Measurements from ENCODE around the gene ANO4.

DNA sequence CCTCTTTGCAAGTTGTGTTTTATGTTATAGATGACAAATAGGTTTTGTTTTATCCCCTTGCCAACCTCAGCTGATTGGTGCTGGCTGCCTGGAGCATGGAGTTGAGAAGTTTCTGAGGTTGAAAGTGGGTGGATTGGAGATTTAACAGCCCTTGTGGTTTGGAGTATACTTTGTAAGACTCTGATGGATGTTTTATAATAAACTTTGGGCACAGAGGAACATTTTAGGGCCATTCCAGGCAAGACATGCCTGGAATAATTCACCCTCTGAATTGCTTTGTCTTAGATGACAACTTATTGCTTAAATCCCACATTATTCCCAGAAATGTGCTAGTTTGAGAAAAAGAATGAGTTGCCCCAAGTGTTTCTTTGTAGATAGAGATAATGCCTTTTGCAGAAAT lies 256.6 kb downstream of the ANO4 start:
- TF ChIP-seq EP300 (IDR thresholded peaks at IDR 0.05) = no peak
- TF ChIP-seq, protein P1, sequence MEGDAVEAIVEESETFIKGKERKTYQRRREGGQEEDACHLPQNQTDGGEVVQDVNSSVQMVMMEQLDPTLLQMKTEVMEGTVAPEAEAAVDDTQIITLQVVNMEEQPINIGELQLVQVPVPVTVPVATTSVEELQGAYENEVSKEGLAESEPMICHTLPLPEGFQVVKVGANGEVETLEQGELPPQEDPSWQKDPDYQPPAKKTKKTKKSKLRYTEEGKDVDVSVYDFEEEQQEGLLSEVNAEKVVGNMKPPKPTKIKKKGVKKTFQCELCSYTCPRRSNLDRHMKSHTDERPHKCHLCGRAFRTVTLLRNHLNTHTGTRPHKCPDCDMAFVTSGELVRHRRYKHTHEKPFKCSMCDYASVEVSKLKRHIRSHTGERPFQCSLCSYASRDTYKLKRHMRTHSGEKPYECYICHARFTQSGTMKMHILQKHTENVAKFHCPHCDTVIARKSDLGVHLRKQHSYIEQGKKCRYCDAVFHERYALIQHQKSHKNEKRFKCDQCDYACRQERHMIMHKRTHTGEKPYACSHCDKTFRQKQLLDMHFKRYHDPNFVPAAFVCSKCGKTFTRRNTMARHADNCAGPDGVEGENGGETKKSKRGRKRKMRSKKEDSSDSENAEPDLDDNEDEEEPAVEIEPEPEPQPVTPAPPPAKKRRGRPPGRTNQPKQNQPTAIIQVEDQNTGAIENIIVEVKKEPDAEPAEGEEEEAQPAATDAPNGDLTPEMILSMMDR (IDR thresholded peaks at IDR 0.05) = no peak
- no peak for TF ChIP-seq POLR2AphosphoS5 (IDR thresholded peaks at IDR 0.05)

Data from stomach (tissue), 4 donors.